ENCODE results near the gene CTAG2. TPM values are rescaled to one million over a fixed set of nuclear protein-coding genes. Genes with fewer than 3 reads are reported as not detected.
"Not testable (repeated sequence)": the region's sequence is repeated elsewhere in the genome, so short reads cannot be mapped to it uniquely, and the experiment has no call there.

CTAG2 gene
- polyA plus RNA-seq, 3 donors from 2014 or later: not detected

GRCh38 chrX:154655786-154656185, 2.4 kb upstream of the CTAG2 start:
- DNase-seq: no peak

DNA sequence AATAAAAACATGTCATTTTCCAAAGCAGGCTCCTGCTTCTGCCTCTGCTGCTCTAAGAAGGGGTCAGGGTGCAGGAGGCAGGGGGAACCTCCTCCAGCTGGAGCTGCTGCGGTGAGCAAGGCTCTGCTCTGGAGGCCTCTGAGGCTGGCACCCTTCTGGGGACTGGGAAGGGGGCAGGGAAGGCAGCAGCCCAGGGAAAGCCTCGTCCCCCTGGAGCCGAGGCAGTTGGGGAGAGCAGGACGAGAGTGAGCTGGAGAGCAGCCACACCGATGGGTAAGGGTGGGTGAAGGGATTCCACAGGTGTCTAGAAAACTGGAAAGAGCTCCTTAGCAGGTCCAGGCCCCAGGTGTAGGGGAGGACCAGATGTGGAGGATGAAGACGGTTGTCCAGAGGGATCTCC, 2.0 kb upstream of the CTAG2 start:
- no peaks in the 10 kb centered on the region for H3K9me3 Mint-ChIP-seq
- H3K4me3 Mint-ChIP-seq: no peak overlapping the region
- no peaks in the 10 kb centered on the region for H3K36me3 Mint-ChIP-seq

More at GRCh38 chrX:154655786-154656185, 2.4 kb upstream of the CTAG2 start:
- Mint-ChIP-seq H3K9me3 (no peaks in the 10 kb centered on the region), H3K4me1 (peaks cover 7 to 8% of the 10 kb centered on the region in 2 donors), H3K36me3 (no peaks in the 10 kb centered on the region), H3K27me3 (ENCODE audit: low read depth in 3 of 3) (peaks cover 0 to 2% (median 0%) of the 10 kb centered on the region in 3 donors), H3K4me3 (no peak overlapping the region), H3K27ac (no peak overlapping the region)

DNA sequence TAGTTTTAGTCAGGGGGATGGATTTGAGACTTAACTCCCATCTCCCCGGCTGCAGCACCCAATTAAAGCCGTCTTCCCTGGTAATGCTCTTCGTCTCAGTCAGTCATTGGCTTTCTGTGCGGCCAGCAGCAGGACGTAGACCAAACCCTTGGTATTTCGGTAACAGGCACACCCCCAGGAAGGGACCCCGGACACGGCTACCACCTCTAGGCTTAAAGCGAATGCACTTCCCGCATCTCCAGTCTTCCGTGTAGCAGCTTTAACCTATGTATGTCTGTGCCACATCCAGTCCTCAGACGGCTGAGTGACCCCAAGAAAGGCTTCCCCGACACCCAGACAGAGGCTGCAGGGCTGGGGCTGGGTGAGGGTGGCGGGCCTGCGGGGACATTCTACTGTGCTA, 1.5 kb upstream of the CTAG2 start:
- Mint-ChIP-seq H3K27ac (no peak overlapping the region), H3K4me1 (peaks cover 7 to 8% of the 10 kb centered on the region in 2 donors), H3K4me3 (no peak overlapping the region), H3K27me3 (ENCODE audit: low read depth in 3 of 3) (peaks cover 0 to 2% (median 0%) of the 10 kb centered on the region in 3 donors), H3K36me3 (no peaks in the 10 kb centered on the region), H3K9me3 (no peaks in the 10 kb centered on the region)
- no peak for DNase-seq

More for the DNA sequence above, 2.0 kb upstream of the CTAG2 start:
- no peak overlapping the region for H3K27ac Mint-ChIP-seq
- peaks cover 0 to 2% (median 0%) of the 10 kb centered on the region in 3 donors for H3K27me3 Mint-ChIP-seq (ENCODE audit: low read depth in 3 of 3)
- DNase-seq: no peak
- H3K4me1 Mint-ChIP-seq: peaks cover 7 to 8% of the 10 kb centered on the region in 2 donors

DNA sequence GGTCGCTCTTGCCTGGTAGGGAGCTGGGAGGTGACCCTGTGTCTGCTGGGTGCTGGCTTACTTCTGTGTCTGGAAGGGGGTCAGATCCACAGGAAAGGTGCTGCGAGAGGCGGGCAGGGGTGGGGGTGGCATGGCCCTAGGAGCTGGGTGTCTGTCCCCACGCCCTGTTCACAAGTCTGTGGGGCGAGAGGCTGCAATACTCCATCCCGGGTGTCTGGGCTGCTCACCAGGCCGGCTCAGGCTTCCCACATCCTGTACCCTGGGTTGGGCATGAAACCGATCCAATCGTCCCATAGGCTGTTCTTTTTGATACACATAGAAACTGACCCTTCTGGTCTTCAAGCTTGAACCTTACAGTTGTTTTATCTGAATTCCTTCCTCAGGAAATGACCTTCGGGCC, 993 bp upstream of the CTAG2 start:
- H3K4me3 Mint-ChIP-seq: no peak overlapping the region
- peaks cover 0 to 2% (median 0%) of the 10 kb centered on the region in 3 donors for H3K27me3 Mint-ChIP-seq (ENCODE audit: low read depth in 3 of 3)
- H3K36me3 Mint-ChIP-seq: no peaks in the 10 kb centered on the region
- DNase-seq: no peak
- H3K9me3 Mint-ChIP-seq: no peaks in the 10 kb centered on the region
- peaks cover 7 to 8% of the 10 kb centered on the region in 2 donors for H3K4me1 Mint-ChIP-seq
- peak overlapping the region in 1 of 6 donors; percentile 17 for H3K27ac Mint-ChIP-seq

DNA sequence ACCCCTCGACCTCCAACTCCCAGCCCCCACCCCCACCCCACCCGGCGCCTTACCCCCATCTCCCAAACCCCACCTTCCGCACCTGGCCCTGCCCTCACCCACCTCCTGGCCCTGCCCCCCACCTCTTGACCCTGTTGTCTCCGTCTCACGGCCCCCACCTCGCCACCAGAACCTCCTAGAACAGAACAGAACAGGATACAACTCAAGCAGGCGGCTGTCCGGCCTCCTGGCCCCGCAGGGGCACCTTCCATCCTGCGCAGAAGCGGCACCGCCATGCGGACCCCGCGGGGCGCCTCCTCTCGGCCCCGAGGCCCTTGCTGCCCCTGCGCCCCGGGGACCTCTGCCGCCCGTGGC, 354 bp downstream of the CTAG2 start:
- H3K9me3 Mint-ChIP-seq: no peaks in the 10 kb centered on the region
- H3K27me3 Mint-ChIP-seq (ENCODE audit: low read depth in 3 of 3): peaks cover 0 to 2% (median 0%) of the 10 kb centered on the region in 3 donors
- H3K4me3 Mint-ChIP-seq: no peak overlapping the region
- no peak overlapping the region for H3K27ac Mint-ChIP-seq
- DNase-seq: no peak
- no peaks in the 10 kb centered on the region for H3K36me3 Mint-ChIP-seq
- peaks cover 7 to 8% of the 10 kb centered on the region in 2 donors for H3K4me1 Mint-ChIP-seq

DNA sequence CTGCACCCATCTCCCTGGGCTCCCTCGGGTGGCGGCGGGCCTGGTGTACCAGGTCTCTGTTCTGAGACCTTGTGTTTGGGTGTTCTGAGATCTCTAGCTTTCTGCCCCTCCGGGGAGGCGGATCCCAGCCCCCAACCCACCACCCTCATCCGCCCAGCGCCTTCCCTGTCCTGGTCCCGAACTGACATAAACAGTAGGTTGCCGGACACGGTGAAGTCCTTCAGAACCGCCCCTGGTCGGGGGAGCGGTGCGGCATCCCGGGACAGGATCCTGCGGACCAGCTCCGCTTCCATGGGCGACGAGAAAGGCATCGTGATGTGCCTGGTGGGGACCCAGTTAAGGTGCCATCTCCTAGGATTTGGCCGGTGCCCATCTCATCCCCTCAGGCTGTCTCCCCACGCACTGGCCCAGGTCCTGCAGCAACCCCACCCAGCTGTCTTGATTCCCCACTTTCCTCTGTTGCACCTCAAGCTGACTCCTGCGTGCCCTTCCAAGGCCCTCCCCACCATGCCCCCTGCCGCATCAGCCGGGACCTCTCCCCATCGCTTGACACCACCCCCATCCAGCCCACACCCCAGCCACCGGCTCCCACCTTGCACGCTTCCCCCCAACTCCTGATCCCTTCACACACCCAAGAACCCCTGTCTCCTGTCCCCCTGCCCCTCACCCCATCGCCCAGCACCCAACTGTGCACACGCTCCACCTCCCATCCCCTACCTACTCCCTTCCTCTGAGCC, 900 bp downstream of the CTAG2 start:
- Mint-ChIP-seq H3K4me3 (no peak overlapping the region), H3K36me3 (no peaks in the 10 kb centered on the region), H3K9me3 (no peaks in the 10 kb centered on the region), H3K27me3 (ENCODE audit: low read depth in 3 of 3) (peaks cover 0 to 2% (median 0%) of the 10 kb centered on the region in 3 donors), H3K27ac (no peak overlapping the region), H3K4me1 (peaks cover 7 to 8% of the 10 kb centered on the region in 2 donors)
- no peak for DNase-seq

DNA sequence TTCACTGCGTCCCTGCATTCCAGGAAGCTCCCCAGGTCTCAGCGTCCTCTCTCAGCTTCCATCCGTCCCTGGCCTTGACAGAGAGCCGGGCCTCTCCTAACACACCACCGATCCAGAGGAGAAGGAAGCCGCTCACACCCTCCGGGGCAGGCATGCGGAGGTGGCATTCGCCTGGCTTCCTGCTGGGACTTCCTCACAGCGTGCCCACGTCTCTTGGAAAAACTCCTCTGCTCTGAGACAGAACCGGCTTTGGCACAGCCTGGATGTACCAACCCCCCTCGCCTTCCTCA, 3.2 kb downstream of the CTAG2 start:
- H3K4me3 Mint-ChIP-seq: no peak overlapping the region
- no peaks in the 10 kb centered on the region for H3K9me3 Mint-ChIP-seq
- H3K4me1 Mint-ChIP-seq: peaks cover 7 to 8% of the 10 kb centered on the region in 2 donors
- peaks cover 0 to 2% (median 0%) of the 10 kb centered on the region in 3 donors for H3K27me3 Mint-ChIP-seq (ENCODE audit: low read depth in 3 of 3)
- no peak overlapping the region for H3K27ac Mint-ChIP-seq
- H3K36me3 Mint-ChIP-seq: no peaks in the 10 kb centered on the region
- DNase-seq: no peak

GRCh38 chrX:154649503-154650220, 3.7 kb downstream of the CTAG2 start:
- Mint-ChIP-seq H3K27ac (no peak overlapping the region), H3K4me3 (no peak overlapping the region), H3K4me1 (peaks cover 4% of the 10 kb centered on the region in 2 donors), H3K27me3 (ENCODE audit: low read depth in 3 of 3) (peaks cover 0 to 2% (median 0%) of the 10 kb centered on the region in 3 donors), H3K36me3 (no peaks in the 10 kb centered on the region), H3K9me3 (no peaks in the 10 kb centered on the region)
- no peak for DNase-seq

GRCh38 chrX:154648931-154649330, 4.4 kb downstream of the CTAG2 start:
- no peaks in the 10 kb centered on the region for H3K36me3 Mint-ChIP-seq

DNA sequence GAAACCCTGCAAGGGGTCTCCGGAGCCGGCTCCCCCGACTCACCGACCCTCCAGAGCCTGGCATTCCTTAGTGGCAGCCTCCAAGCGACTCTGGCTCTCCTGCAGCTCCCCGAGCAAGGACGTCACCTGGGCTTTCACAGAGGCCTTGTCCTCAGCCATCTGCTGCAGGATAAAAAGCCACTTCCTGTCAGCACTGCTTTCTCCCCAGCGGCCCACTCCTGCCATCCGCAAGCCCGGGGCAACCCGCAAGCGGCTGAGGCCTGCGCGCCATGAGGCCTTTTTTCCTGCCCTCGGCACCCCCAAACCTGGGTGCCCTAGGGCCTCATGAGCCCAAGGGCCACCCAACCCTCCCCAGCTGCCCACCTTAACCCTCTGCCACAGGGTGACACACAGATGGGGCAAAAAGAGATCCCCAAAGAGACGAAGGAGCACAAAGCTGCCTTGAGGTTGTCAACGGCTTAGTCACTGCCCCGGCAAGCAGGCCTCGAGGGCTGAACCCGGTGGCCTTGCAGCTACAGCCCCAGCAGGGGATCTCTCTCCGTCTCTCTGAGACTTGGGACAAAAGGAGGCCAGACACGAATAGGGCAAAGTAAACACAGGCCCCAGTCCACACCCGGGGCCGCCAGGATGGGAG, 7.5 kb downstream of the CTAG2 start:
- DNase-seq, H3K36me3 Mint-ChIP-seq, H3K9me3 Mint-ChIP-seq: not testable (repeated sequence)

More at GRCh38 chrX:154648931-154649330, 4.4 kb downstream of the CTAG2 start:
- Mint-ChIP-seq H3K4me3 (no peak overlapping the region), H3K27me3 (ENCODE audit: low read depth in 3 of 3) (peaks cover 0 to 2% (median 0%) of the 10 kb centered on the region in 3 donors), H3K4me1 (no peaks in the 10 kb centered on the region), H3K9me3 (no peaks in the 10 kb centered on the region), H3K27ac (no peak overlapping the region)
- no peak for DNase-seq

DNA sequence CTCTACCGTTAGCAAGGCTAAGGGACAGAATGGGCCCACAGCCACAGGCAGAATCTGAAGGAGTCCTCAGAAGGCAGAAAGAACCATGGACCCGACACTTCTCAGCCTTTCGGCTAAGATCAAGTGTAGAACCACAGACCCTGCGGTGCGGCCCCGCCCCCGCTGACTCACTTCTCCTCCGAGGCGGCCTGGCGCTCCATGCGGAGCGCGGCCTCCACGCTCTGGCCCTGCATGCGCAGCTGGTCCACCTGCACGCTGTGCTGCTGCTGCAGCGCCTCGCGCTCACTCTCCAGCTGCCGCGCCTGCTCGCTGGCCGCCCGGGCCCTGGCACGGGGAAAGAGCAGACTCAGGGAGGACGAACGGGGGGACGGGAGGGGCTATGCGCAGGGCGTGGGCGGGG, 9.7 kb downstream of the CTAG2 start:
- not testable (repeated sequence) for H3K36me3 Mint-ChIP-seq; H3K27me3 Mint-ChIP-seq (ENCODE audit: low read depth in 3 of 3); H3K9me3 Mint-ChIP-seq

More for the DNA sequence above, 7.5 kb downstream of the CTAG2 start:
- H3K4me3 Mint-ChIP-seq; H3K27me3 Mint-ChIP-seq (ENCODE audit: low read depth in 3 of 3); H3K27ac Mint-ChIP-seq; H3K4me1 Mint-ChIP-seq: not testable (repeated sequence)

DNA sequence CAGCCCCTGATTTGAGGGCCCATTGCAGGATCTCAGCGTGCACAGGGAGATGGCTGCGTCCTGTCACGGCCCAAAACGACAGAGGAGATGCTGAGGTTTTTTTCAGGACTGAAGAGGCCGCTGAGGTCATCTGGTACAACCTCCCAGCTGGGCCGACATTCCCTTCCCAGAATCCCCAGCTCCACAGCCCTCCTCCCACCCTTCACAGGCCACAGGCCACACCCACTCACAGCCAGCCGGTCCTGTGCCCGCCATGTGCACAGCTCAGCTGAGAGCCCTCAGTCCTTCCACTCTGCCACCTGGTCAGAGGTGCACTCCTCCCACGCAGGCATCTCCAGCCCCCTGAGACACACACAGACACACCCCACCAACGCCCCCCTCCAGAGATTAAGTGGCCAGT, 11.6 kb downstream of the CTAG2 start:
- not testable (repeated sequence) for H3K27me3 Mint-ChIP-seq (ENCODE audit: low read depth in 3 of 3); H3K4me1 Mint-ChIP-seq; H3K4me3 Mint-ChIP-seq; H3K36me3 Mint-ChIP-seq; H3K9me3 Mint-ChIP-seq; H3K27ac Mint-ChIP-seq; DNase-seq

More for the DNA sequence above, 9.7 kb downstream of the CTAG2 start:
- not testable (repeated sequence) for DNase-seq, H3K4me3 Mint-ChIP-seq, H3K27ac Mint-ChIP-seq, H3K4me1 Mint-ChIP-seq

- not testable (repeated sequence) for H3K27me3 Mint-ChIP-seq (ENCODE audit: low read depth in 3 of 3); H3K36me3 Mint-ChIP-seq; H3K27ac Mint-ChIP-seq; DNase-seq; H3K9me3 Mint-ChIP-seq; H3K4me3 Mint-ChIP-seq; H3K4me1 Mint-ChIP-seq
Measured at GRCh38 chrX:154633661-154634060, 19.7 kb downstream of the CTAG2 start.

GRCh38 chrX:154630949-154631348, 22.4 kb downstream of the CTAG2 start:
- not testable (repeated sequence) for H3K36me3 Mint-ChIP-seq; DNase-seq; H3K9me3 Mint-ChIP-seq; H3K27ac Mint-ChIP-seq; H3K4me1 Mint-ChIP-seq; H3K27me3 Mint-ChIP-seq (ENCODE audit: low read depth in 3 of 3); H3K4me3 Mint-ChIP-seq

All from immature natural killer cell (primary cell).